Spinal cord (tissue), 10 donors: ENCODE data around the gene QRICH2. TPM values are rescaled to one million over a fixed set of nuclear protein-coding genes. Genes with fewer than 3 reads are reported as not detected.

Source experiments
- DNase-seq, 6 donors: peaks; one replicate each; pipeline versions ENCODE4 v3.0.0 to v3.0.0-alpha.2; 2013 to 2015; ENCODE audit warnings: low spot score in 6 of 6, low read depth in 4 of 6
- H3K27ac ChIP-seq: one replicate; pipeline ENCODE4 v1.5.1; 2013; ENCODE audit warnings: low read depth, low read length, control low read depth
- H3K27me3 ChIP-seq: one replicate; pipeline ENCODE4 v1.6.1; 2013; ENCODE audit warnings: low read length; ENCODE audit not compliant: control insufficient read depth, insufficient read depth
- H3K36me3 ChIP-seq: one replicate; pipeline ENCODE4 v1.6.1; 2013; ENCODE audit warnings: low read length; ENCODE audit not compliant: control insufficient read depth, insufficient read depth
- H3K4me1 ChIP-seq: one replicate; pipeline ENCODE4 v1.6.1; 2013; ENCODE audit warnings: low read length; ENCODE audit not compliant: control insufficient read depth, insufficient read depth
- H3K4me3 ChIP-seq: one replicate; pipeline ENCODE4 v1.5.1; 2013; ENCODE audit warnings: low read depth, low read length, control low read depth
- H3K9me3 ChIP-seq: one replicate; pipeline ENCODE4 v1.6.1; 2013; ENCODE audit warnings: low read length; ENCODE audit not compliant: control insufficient read depth, insufficient read depth
- WGBS: methylation state at CpG from one replicate; pipeline ENCODE4 v1.1.5; 2013; ENCODE audit warnings: missing lambda C conversion rate; ENCODE audit not compliant: insufficient coverage; 5-methylcytosine and 5-hydroxymethylcytosine counted together
- polyA plus RNA-seq, 2 donors: library from polyadenylated mRNA; unstranded; fragments of 120-200 nt; gene quantifications; one replicate each; pipeline ENCODE4 v1.2.1, GENCODE V29; 2013; ENCODE audit not compliant: insufficient read length in 2 of 2
- total RNA-seq, 2 donors: library from RNA; depleted of rRNA in 1 of 2; stranded (reverse); fragments of 120-200 nt in 1 of 2; fragments of >200 nt in 1 of 2; gene quantifications; one replicate each; pipeline versions ENCODE4 v1.2.3 to v1.2.4, GENCODE V29; 2013 to 2014
- donor health status: healthy.

The QRICH2 gene
- total and polyA plus RNA-seq, 4 donors: 3.7 to 21.4 (median 11.0) TPM

GRCh38 chr17:76266244-76266938 is 41.7 kb downstream of the QRICH2 start:
- Histone ChIP-seq H3K4me1 (peaks cover 62% of the 10 kb centered on the region), H3K4me3 (peak overlapping the region; percentile 55), H3K27ac (peak overlapping the region; percentile 82), H3K27me3 (no peaks in the 10 kb centered on the region), H3K36me3 (peaks cover 38% of the 10 kb centered on the region), H3K9me3 (no peaks in the 10 kb centered on the region)
- 10% methylated on average over 4 of the region's 12 CpGs for WGBS
- DNase-seq: peak in 2 of 6 donors; percentile 42 to 58

DNA sequence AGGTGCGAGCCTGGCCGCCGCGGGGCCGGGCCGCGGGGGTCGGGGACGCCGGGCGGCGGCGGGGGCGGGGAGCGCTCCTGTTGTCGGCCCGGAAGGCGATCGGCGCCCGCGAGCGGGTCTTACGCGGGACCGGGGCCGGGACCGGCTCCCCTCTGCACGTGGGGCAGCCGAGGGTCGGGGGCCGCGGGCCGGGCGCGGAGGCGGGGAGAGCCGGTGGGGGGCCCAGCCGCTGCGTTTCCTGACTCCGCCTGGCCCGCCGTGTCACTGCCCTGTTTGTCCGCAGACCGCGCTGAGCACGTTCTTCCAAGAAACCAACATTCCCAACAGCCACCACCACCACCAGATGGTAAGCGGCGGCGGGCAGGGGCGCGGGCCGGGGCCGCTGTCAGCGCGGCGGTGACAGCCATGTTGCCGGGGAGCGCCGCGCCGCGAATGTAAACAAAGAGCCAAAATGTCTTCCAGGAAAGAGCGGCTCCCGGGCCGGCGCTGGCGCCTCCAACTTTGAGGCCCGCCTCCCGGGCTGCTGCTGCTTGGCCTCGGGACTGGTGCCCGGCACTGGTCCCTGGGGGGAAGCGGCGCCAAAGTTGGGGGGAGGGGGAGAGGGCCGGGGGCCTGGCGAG is 42.3 kb downstream of the QRICH2 start:
- no peaks in the 10 kb centered on the region for H3K27me3 ChIP-seq
- peaks cover 55% of the 10 kb centered on the region for H3K4me1 ChIP-seq
- peaks cover 31% of the 10 kb centered on the region for H3K36me3 ChIP-seq
- peak overlapping the region; percentile 82 for H3K27ac ChIP-seq
- no peaks in the 10 kb centered on the region for H3K9me3 ChIP-seq
- WGBS: 0% methylated on average over 75 of the region's 76 CpGs
- DNase-seq: peak in 2 of 6 donors; percentile 72 to 84
- peak overlapping the region; percentile 55 for H3K4me3 ChIP-seq

GRCh38 chr17:76264755-76265623 is 43.1 kb downstream of the QRICH2 start, which contains the start of gene UBALD2:
UBALD2 (plus strand) TSS chr17:76265348; CDS start chr17:76265506, 158 bp downstream.
- Histone ChIP-seq H3K36me3 (peaks cover 24% of the 10 kb centered on the region), H3K27me3 (no peaks in the 10 kb centered on the region), H3K4me3 (peak within 1 kb of the TSS; percentile 55), H3K27ac (peak within 1 kb of the TSS; percentile 84), H3K9me3 (no peaks in the 10 kb centered on the region), H3K4me1 (peaks cover 53% of the 10 kb centered on the region)
- DNase-seq: peak; percentile 93 to 99 (median 97)
- WGBS: 0% methylated on average over 94 of the region's 94 CpGs

GRCh38 chr17:76264425-76264754 is 43.7 kb downstream of the QRICH2 start:
- 67% methylated on average over 5 of the region's 9 CpGs for WGBS
- H3K9me3 ChIP-seq: no peaks in the 10 kb centered on the region
- DNase-seq: no peak
- H3K4me3 ChIP-seq: no peak overlapping the region
- H3K27ac ChIP-seq: peak overlapping the region; percentile 84
- H3K27me3 ChIP-seq: no peaks in the 10 kb centered on the region
- H3K36me3 ChIP-seq: peaks cover 18% of the 10 kb centered on the region
- peaks cover 50% of the 10 kb centered on the region for H3K4me1 ChIP-seq

DNA sequence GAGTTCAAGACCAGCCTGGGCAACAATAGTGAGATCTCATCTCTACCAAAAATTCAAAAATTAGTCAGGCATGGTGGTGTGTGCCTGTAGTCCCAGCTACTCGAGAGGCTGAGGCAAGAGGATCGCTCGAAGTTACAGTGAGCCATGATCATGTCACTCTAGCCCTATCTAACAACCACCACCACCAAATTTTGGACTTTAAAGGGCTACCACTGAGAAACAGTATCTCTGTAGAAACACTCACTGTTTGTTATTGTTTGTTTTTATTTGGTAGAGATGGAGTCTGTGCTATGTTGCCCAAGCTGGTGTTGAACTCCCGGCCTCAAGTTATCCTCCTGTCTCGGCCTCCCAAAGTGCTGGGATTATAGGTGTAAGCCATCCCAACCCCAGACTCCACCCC is 44.2 kb downstream of the QRICH2 start:
- no peak overlapping the region for H3K4me3 ChIP-seq
- no peak overlapping the region for H3K27ac ChIP-seq
- no peak for DNase-seq
- peaks cover 46% of the 10 kb centered on the region for H3K4me1 ChIP-seq
- H3K9me3 ChIP-seq: no peaks in the 10 kb centered on the region
- WGBS: no CpG with 5 or more reads among the region's 5 CpGs
- peaks cover 13% of the 10 kb centered on the region for H3K36me3 ChIP-seq
- H3K27me3 ChIP-seq: no peaks in the 10 kb centered on the region

GRCh38 chr17:76262732-76263344 is 45.2 kb downstream of the QRICH2 start:
- Histone ChIP-seq H3K4me1 (peaks cover 45% of the 10 kb centered on the region), H3K4me3 (no peak overlapping the region), H3K27ac (no peak overlapping the region), H3K9me3 (no peaks in the 10 kb centered on the region), H3K36me3 (peaks cover 2% of the 10 kb centered on the region), H3K27me3 (no peaks in the 10 kb centered on the region)
- WGBS: 63% methylated on average over 9 of the region's 9 CpGs
- no peak for DNase-seq

GRCh38 chr17:76261421-76262215 is 46.5 kb downstream of the QRICH2 start:
- 83% methylated on average over 10 of the region's 23 CpGs for WGBS
- H3K4me1 ChIP-seq: peaks cover 33% of the 10 kb centered on the region
- no peaks in the 10 kb centered on the region for H3K36me3 ChIP-seq
- DNase-seq: peak in 2 of 6 donors; percentile 47 to 61
- no peaks in the 10 kb centered on the region for H3K27me3 ChIP-seq
- H3K27ac ChIP-seq: peak overlapping the region; percentile 64
- H3K9me3 ChIP-seq: no peaks in the 10 kb centered on the region
- H3K4me3 ChIP-seq: no peak overlapping the region

DNA sequence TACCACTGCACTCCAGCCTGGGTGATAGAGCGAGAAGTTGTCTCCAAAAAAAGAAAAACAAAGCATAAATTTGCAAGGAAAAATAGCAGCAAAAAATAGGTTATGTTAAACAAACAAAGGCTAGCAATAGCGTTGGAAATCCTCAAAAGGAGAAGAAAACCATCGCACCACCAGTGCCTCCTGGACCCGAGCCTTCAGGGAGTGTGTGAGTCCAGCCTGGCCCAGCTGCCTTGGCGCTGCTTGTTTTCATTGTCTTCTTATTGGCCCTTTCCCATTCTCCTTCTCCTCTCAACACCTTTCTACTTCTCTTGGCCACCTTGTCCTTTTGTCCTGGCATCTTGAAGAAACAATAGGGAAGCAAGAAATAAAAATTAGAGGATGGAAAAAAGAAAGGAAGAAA is 47.4 kb downstream of the QRICH2 start:
- 58% methylated on average over 4 of the region's 5 CpGs for WGBS
- no peaks in the 10 kb centered on the region for H3K9me3 ChIP-seq
- no peak for DNase-seq
- H3K36me3 ChIP-seq: no peaks in the 10 kb centered on the region
- no peak overlapping the region for H3K4me3 ChIP-seq
- H3K27me3 ChIP-seq: no peaks in the 10 kb centered on the region
- no peak overlapping the region for H3K27ac ChIP-seq
- H3K4me1 ChIP-seq: peaks cover 27% of the 10 kb centered on the region

DNA sequence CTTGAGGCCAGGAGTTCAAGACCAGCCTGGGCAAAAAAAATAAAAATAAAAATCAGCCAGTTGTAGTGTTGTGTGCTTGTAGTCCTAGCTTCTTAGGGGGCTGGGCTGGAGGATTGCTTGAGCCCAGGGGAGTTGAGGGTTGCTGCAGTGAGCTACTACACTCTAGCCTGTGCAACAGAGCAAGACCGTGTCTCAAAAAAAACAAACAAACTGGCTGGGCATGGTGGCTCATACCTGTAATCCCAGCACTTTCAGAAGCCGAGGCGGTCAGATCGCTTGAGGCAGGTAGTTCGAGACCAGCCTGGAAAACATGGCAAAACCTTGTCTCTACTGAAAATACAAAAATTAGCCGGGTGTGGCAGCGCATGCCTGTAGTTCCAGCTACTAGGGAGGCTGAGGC is 47.9 kb downstream of the QRICH2 start:
- no peaks in the 10 kb centered on the region for H3K27me3 ChIP-seq
- H3K4me1 ChIP-seq: peaks cover 27% of the 10 kb centered on the region
- H3K4me3 ChIP-seq: no peak overlapping the region
- no peaks in the 10 kb centered on the region for H3K9me3 ChIP-seq
- H3K36me3 ChIP-seq: no peaks in the 10 kb centered on the region
- no peak for DNase-seq
- 91% methylated on average over 7 of the region's 7 CpGs for WGBS
- no peak overlapping the region for H3K27ac ChIP-seq
